Measurements from ENCODE around the gene CCDC136.

CCDC136 gene

GRCh38 chr7:128811631-128812430, 20.1 kb downstream of the CCDC136 start:
- no peaks in the 10 kb centered on the region for H3K27me3 ChIP-seq (ENCODE audit: control insufficient read depth, insufficient read depth, low read length)
- peaks cover 5% of the 10 kb centered on the region for H3K4me1 ChIP-seq (ENCODE audit: control insufficient read depth, insufficient read depth, low read length)
- no peak overlapping the region for H3K9ac ChIP-seq (ENCODE audit: low read depth, low read length)
- H3K9me3 ChIP-seq (ENCODE audit: control insufficient read depth, insufficient read depth, low read length), result no peaks in the 10 kb centered on the region
- H3K36me3 ChIP-seq (ENCODE audit: control insufficient read depth, insufficient read depth, low read length), result peaks cover 8% of the 10 kb centered on the region
- no peak overlapping the region for H3K4me3 ChIP-seq (ENCODE audit: low read depth, low read length)

- Histone ChIP-seq H3K4me3 (ENCODE audit: low read depth, low read length) (no peak overlapping the region), H3K27me3 (ENCODE audit: control insufficient read depth, insufficient read depth, low read length) (no peaks in the 10 kb centered on the region), H3K4me1 (ENCODE audit: control insufficient read depth, insufficient read depth, low read length) (peaks cover 5% of the 10 kb centered on the region), H3K9me3 (ENCODE audit: control insufficient read depth, insufficient read depth, low read length) (no peaks in the 10 kb centered on the region), H3K9ac (ENCODE audit: low read depth, low read length) (no peak overlapping the region), H3K36me3 (ENCODE audit: control insufficient read depth, insufficient read depth, low read length) (peaks cover 5% of the 10 kb centered on the region)
Observed at GRCh38 chr7:128812514-128813168, 20.9 kb downstream of the CCDC136 start.

GRCh38 chr7:128814499-128814898, 22.7 kb downstream of the CCDC136 start:
- H3K27me3 ChIP-seq (ENCODE audit: control insufficient read depth, insufficient read depth, low read length), result no peaks in the 10 kb centered on the region
- H3K4me3 ChIP-seq (ENCODE audit: low read depth, low read length), result no peak overlapping the region
- no peak overlapping the region for H3K9ac ChIP-seq (ENCODE audit: low read depth, low read length)
- H3K36me3 ChIP-seq (ENCODE audit: control insufficient read depth, insufficient read depth, low read length), result peaks cover 5% of the 10 kb centered on the region
- H3K4me1 ChIP-seq (ENCODE audit: control insufficient read depth, insufficient read depth, low read length), result peaks cover 5% of the 10 kb centered on the region
- H3K9me3 ChIP-seq (ENCODE audit: control insufficient read depth, insufficient read depth, low read length), result no peaks in the 10 kb centered on the region

GRCh38 chr7:128815289-128815942, 23.6 kb downstream of the CCDC136 start:
- H3K27me3 ChIP-seq (ENCODE audit: control insufficient read depth, insufficient read depth, low read length), result no peaks in the 10 kb centered on the region
- H3K9me3 ChIP-seq (ENCODE audit: control insufficient read depth, insufficient read depth, low read length), result no peaks in the 10 kb centered on the region

GRCh38 chr7:128818694-128819093, 26.9 kb downstream of the CCDC136 start:
- Histone ChIP-seq H3K9me3 (ENCODE audit: control insufficient read depth, insufficient read depth, low read length) (no peaks in the 10 kb centered on the region), H3K36me3 (ENCODE audit: control insufficient read depth, insufficient read depth, low read length) (no peaks in the 10 kb centered on the region), H3K4me1 (ENCODE audit: control insufficient read depth, insufficient read depth, low read length) (no peaks in the 10 kb centered on the region), H3K4me3 (ENCODE audit: low read depth, low read length) (no peak overlapping the region), H3K9ac (ENCODE audit: low read depth, low read length) (no peak overlapping the region), H3K27me3 (ENCODE audit: control insufficient read depth, insufficient read depth, low read length) (no peaks in the 10 kb centered on the region)

More at GRCh38 chr7:128815289-128815942, 23.6 kb downstream of the CCDC136 start:
- Histone ChIP-seq H3K36me3 (ENCODE audit: control insufficient read depth, insufficient read depth, low read length) (peaks cover 5% of the 10 kb centered on the region), H3K4me3 (ENCODE audit: low read depth, low read length) (no peak overlapping the region), H3K4me1 (ENCODE audit: control insufficient read depth, insufficient read depth, low read length) (peaks cover 5% of the 10 kb centered on the region), H3K9ac (ENCODE audit: low read depth, low read length) (no peak overlapping the region)

- H3K27me3 ChIP-seq (ENCODE audit: control insufficient read depth, insufficient read depth, low read length), result no peaks in the 10 kb centered on the region
- no peaks in the 10 kb centered on the region for H3K4me1 ChIP-seq (ENCODE audit: control insufficient read depth, insufficient read depth, low read length)
- H3K9me3 ChIP-seq (ENCODE audit: control insufficient read depth, insufficient read depth, low read length), result no peaks in the 10 kb centered on the region
- H3K4me3 ChIP-seq (ENCODE audit: low read depth, low read length), result no peak overlapping the region
- no peaks in the 10 kb centered on the region for H3K36me3 ChIP-seq (ENCODE audit: control insufficient read depth, insufficient read depth, low read length)
- no peak overlapping the region for H3K9ac ChIP-seq (ENCODE audit: low read depth, low read length)
Observed at GRCh38 chr7:128821724-128822123, 30.0 kb downstream of the CCDC136 start.

GRCh38 chr7:128826512-128826911, 34.7 kb downstream of the CCDC136 start:
- no peak overlapping the region for H3K4me3 ChIP-seq (ENCODE audit: low read depth, low read length)
- no peaks in the 10 kb centered on the region for H3K9me3 ChIP-seq (ENCODE audit: control insufficient read depth, insufficient read depth, low read length)
- H3K36me3 ChIP-seq (ENCODE audit: control insufficient read depth, insufficient read depth, low read length), result no peaks in the 10 kb centered on the region
- no peak overlapping the region for H3K9ac ChIP-seq (ENCODE audit: low read depth, low read length)
- H3K27me3 ChIP-seq (ENCODE audit: control insufficient read depth, insufficient read depth, low read length), result peaks cover 15% of the 10 kb centered on the region
- H3K4me1 ChIP-seq (ENCODE audit: control insufficient read depth, insufficient read depth, low read length), result peaks cover 5% of the 10 kb centered on the region

- Histone ChIP-seq H3K4me3 (ENCODE audit: low read depth, low read length) (no peak overlapping the region), H3K9me3 (ENCODE audit: control insufficient read depth, insufficient read depth, low read length) (no peaks in the 10 kb centered on the region)
Observed at GRCh38 chr7:128826916-128827247, 35.1 kb downstream of the CCDC136 start.

GRCh38 chr7:128827248-128827958, 35.6 kb downstream of the CCDC136 start:
- no peak overlapping the region for H3K9ac ChIP-seq (ENCODE audit: low read depth, low read length)
- H3K27me3 ChIP-seq (ENCODE audit: control insufficient read depth, insufficient read depth, low read length), result peaks cover 15% of the 10 kb centered on the region
- no peak overlapping the region for H3K4me3 ChIP-seq (ENCODE audit: low read depth, low read length)

More at GRCh38 chr7:128826916-128827247, 35.1 kb downstream of the CCDC136 start:
- Histone ChIP-seq H3K9ac (ENCODE audit: low read depth, low read length) (no peak overlapping the region), H3K36me3 (ENCODE audit: control insufficient read depth, insufficient read depth, low read length) (no peaks in the 10 kb centered on the region), H3K4me1 (ENCODE audit: control insufficient read depth, insufficient read depth, low read length) (peaks cover 5% of the 10 kb centered on the region), H3K27me3 (ENCODE audit: control insufficient read depth, insufficient read depth, low read length) (peaks cover 15% of the 10 kb centered on the region)

GRCh38 chr7:128827971-128828711, 36.4 kb downstream of the CCDC136 start:
- Histone ChIP-seq H3K36me3 (ENCODE audit: control insufficient read depth, insufficient read depth, low read length) (no peaks in the 10 kb centered on the region), H3K9ac (ENCODE audit: low read depth, low read length) (no peak overlapping the region), H3K4me1 (ENCODE audit: control insufficient read depth, insufficient read depth, low read length) (peaks cover 5% of the 10 kb centered on the region), H3K4me3 (ENCODE audit: low read depth, low read length) (no peak overlapping the region), H3K27me3 (ENCODE audit: control insufficient read depth, insufficient read depth, low read length) (peaks cover 15% of the 10 kb centered on the region), H3K9me3 (ENCODE audit: control insufficient read depth, insufficient read depth, low read length) (no peaks in the 10 kb centered on the region)

More at GRCh38 chr7:128827248-128827958, 35.6 kb downstream of the CCDC136 start:
- Histone ChIP-seq H3K36me3 (ENCODE audit: control insufficient read depth, insufficient read depth, low read length) (no peaks in the 10 kb centered on the region), H3K9me3 (ENCODE audit: control insufficient read depth, insufficient read depth, low read length) (no peaks in the 10 kb centered on the region), H3K4me1 (ENCODE audit: control insufficient read depth, insufficient read depth, low read length) (peaks cover 5% of the 10 kb centered on the region)

Data from iPS-15b (cell line).